ENCODE results near the gene TSNAX.

GRCh38 chr1:231481289-231481688 lies 47.2 kb upstream of the TSNAX start:
- TF ChIP-seq CTCF (IDR thresholded peaks at IDR 0.05; ENCODE audit: low read length) (no peak), EZH2phosphoT487 (IDR thresholded peaks at IDR 0.05; ENCODE audit: low read length) (no peak), EZH2 (optimal IDR thresholded peaks at IDR 0.05; ENCODE audit: low read depth, low read length) (no peak)

All from MM.1S (cell line).